Testis (tissue), 3 donors: ENCODE results near the gene DNAJC6. TPM values are rescaled to one million over a fixed set of nuclear protein-coding genes. Genes with fewer than 3 reads are reported as not detected.

ENCODE experiments used
- DNase-seq: peaks from one replicate; pipeline ENCODE4 v3.0.0-alpha.2; 2019
- H3K27ac ChIP-seq, 2 donors: fragments of 200-600 bp; sonication (generic); one replicate each; pipeline ENCODE4 v1.5.1; 2019
- H3K27me3 ChIP-seq: fragments of 200-600 bp; sonication (generic); one replicate; pipeline ENCODE4 v1.5.1; 2019
- H3K36me3 ChIP-seq: fragments of 200-600 bp; sonication (generic); one replicate; pipeline ENCODE4 v1.5.1; 2017; ENCODE audit warnings: low read depth; ENCODE audit errors: missing control alignments
- H3K4me1 ChIP-seq: fragments of 200-600 bp; sonication (generic); one replicate; pipeline ENCODE4 v1.5.1; 2019
- H3K4me3 ChIP-seq, 2 donors: fragments of 200-600 bp; sonication (generic); one replicate each; pipeline ENCODE4 v1.5.1; 2017 to 2019
- H3K9me3 ChIP-seq: fragments of 200-600 bp; sonication (generic); one replicate; pipeline ENCODE4 v1.5.1; 2017
- CTCF ChIP-seq, 3 experiments: fragments of 450-650 bp in 2 of 3; fragments of 200-600 bp in 1 of 3; sonication (generic) in 1 of 3; IDR thresholded peaks; one replicate each; pipeline ENCODE4 v1.5.1; 2016 to 2019; ENCODE audit warnings: antibody characterized with exemption in 3 of 3, mild to moderate bottlenecking in 2 of 3, moderate library complexity in 1 of 3
- POLR2A ChIP-seq: fragments of 450-650 bp; IDR thresholded peaks from one replicate; pipeline ENCODE4 v1.6.1; 2017; ENCODE audit warnings: antibody characterized with exemption, mild to moderate bottlenecking, moderate library complexity
- WGBS, 2 donors: methylation state at CpG; one replicate each; pipeline ENCODE4 v1.1.5; 2018; 5-methylcytosine and 5-hydroxymethylcytosine counted together
- intact Hi-C: fragments of 100-400 bp; cut with DNase I; formaldehyde crosslinking; loops from one replicate; pipeline ENCODE4 v1.15.1; 2023; ENCODE audit warnings: low total_unique reads
- polyA plus RNA-seq: library from polyadenylated mRNA; stranded (reverse); fragments of 350-450 nt; fragmentation: Illumina TruSeq; extraction: RNeasy Lipid Tissue Mini Kit (QIAGEN cat#74804); gene quantifications from one replicate; pipeline ENCODE4 v1.2.3, GENCODE V29; 2014; ENCODE audit warnings: low read depth, low replicate concordance; ENCODE audit not compliant: insufficient read depth
- total RNA-seq, 2 donors: library from RNA; depleted of rRNA; stranded (reverse); fragments of >200 nt; gene quantifications; one replicate each; pipeline ENCODE4 v1.2.3, GENCODE V29; 2016

The DNAJC6 gene
- total and polyA plus RNA-seq, 3 donors from 2014 or later = 5.1 to 7.3 (median 5.2) TPM

- H3K36me3 ChIP-seq = no peaks in the 10 kb centered on the region
- TF ChIP-seq POLR2A (no peak), CTCF (IDR thresholded peaks at IDR 0.05) (no peak)
- no peaks in the 10 kb centered on the region for H3K4me1 ChIP-seq
- 99 to 100% methylated on average over 2 of the region's 2 CpGs for WGBS, 2 donors
- H3K27ac ChIP-seq = no peak overlapping the region
- no peak for DNase-seq
- H3K27me3 ChIP-seq = no peaks in the 10 kb centered on the region
- no peaks in the 10 kb centered on the region for H3K9me3 ChIP-seq
- H3K4me3 ChIP-seq = no peak overlapping the region
- intact Hi-C loops = no loop called here
Observed at GRCh38 chr1:65363484-65363883, 54.1 kb downstream of the DNAJC6 start.

- no peak for TF ChIP-seq POLR2A
- no peak for TF ChIP-seq CTCF (IDR thresholded peaks at IDR 0.05)
Observed at GRCh38 chr1:65368403-65368802, 59.1 kb downstream of the DNAJC6 start.

GRCh38 chr1:65371544-65371943 is 62.2 kb downstream of the DNAJC6 start:
- intact Hi-C loops = no loop called here
- WGBS, 2 donors = 89 to 97% methylated on average over 3 of the region's 3 CpGs
- Histone ChIP-seq H3K27me3 (no peaks in the 10 kb centered on the region), H3K4me3 (no peak overlapping the region), H3K36me3 (no peaks in the 10 kb centered on the region), H3K9me3 (no peaks in the 10 kb centered on the region), H3K27ac (no peak overlapping the region), H3K4me1 (no peaks in the 10 kb centered on the region)
- TF ChIP-seq CTCF (IDR thresholded peaks at IDR 0.05) (no peak), POLR2A (no peak)
- DNase-seq = no peak

More at GRCh38 chr1:65368403-65368802, 59.1 kb downstream of the DNAJC6 start:
- no peaks in the 10 kb centered on the region for H3K4me1 ChIP-seq
- no peak overlapping the region for H3K27ac ChIP-seq
- H3K36me3 ChIP-seq = no peaks in the 10 kb centered on the region
- no peaks in the 10 kb centered on the region for H3K9me3 ChIP-seq
- no peaks in the 10 kb centered on the region for H3K27me3 ChIP-seq
- H3K4me3 ChIP-seq = no peak overlapping the region
- 94 to 95% methylated on average over 2 of the region's 2 CpGs for WGBS, 2 donors
- intact Hi-C loops = no loop called here
- DNase-seq = no peak

GRCh38 chr1:65372557-65372956 is 63.2 kb downstream of the DNAJC6 start:
- intact Hi-C loops = no loop called here

More at GRCh38 chr1:65372557-65372956, 63.2 kb downstream of the DNAJC6 start:
- TF ChIP-seq POLR2A (no peak), CTCF (IDR thresholded peaks at IDR 0.05) (no peak)
- H3K27me3 ChIP-seq = no peaks in the 10 kb centered on the region
- H3K4me3 ChIP-seq = no peak overlapping the region
- H3K36me3 ChIP-seq = no peaks in the 10 kb centered on the region
- H3K9me3 ChIP-seq = no peaks in the 10 kb centered on the region
- DNase-seq = no peak
- H3K4me1 ChIP-seq = no peaks in the 10 kb centered on the region
- 78 to 87% methylated on average over 1 of the region's 1 CpG for WGBS, 2 donors
- H3K27ac ChIP-seq = no peak overlapping the region
